ENCODE data around the gene C1orf141.

Gene C1orf141

DNA sequence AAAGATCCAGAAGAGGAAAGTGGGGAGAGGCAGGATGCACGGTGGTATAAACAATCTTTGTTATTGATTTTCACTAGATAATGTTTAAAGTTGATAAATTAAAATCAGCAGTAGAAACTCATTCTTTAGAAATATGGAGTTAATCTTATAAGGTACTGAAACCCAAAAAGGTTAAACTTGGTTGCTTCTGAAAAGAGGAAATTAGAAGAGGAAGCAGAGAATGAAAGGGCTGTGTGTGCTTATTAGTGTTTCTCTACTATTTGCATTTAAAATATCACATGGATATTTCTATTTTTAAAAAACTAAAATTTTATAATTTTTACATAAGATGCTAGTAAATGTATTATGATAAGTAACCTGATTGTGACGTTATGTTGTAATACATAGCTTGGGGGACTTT is 24.4 kb downstream of the C1orf141 start:
- no peak for TF ChIP-seq ZFX (IDR thresholded peaks at IDR 0.05)
- TF ChIP-seq, protein P1, sequence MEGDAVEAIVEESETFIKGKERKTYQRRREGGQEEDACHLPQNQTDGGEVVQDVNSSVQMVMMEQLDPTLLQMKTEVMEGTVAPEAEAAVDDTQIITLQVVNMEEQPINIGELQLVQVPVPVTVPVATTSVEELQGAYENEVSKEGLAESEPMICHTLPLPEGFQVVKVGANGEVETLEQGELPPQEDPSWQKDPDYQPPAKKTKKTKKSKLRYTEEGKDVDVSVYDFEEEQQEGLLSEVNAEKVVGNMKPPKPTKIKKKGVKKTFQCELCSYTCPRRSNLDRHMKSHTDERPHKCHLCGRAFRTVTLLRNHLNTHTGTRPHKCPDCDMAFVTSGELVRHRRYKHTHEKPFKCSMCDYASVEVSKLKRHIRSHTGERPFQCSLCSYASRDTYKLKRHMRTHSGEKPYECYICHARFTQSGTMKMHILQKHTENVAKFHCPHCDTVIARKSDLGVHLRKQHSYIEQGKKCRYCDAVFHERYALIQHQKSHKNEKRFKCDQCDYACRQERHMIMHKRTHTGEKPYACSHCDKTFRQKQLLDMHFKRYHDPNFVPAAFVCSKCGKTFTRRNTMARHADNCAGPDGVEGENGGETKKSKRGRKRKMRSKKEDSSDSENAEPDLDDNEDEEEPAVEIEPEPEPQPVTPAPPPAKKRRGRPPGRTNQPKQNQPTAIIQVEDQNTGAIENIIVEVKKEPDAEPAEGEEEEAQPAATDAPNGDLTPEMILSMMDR (conservative IDR thresholded peaks at IDR 0.05) = no peak
- no peak overlapping the region for H3K27ac ChIP-seq

DNA sequence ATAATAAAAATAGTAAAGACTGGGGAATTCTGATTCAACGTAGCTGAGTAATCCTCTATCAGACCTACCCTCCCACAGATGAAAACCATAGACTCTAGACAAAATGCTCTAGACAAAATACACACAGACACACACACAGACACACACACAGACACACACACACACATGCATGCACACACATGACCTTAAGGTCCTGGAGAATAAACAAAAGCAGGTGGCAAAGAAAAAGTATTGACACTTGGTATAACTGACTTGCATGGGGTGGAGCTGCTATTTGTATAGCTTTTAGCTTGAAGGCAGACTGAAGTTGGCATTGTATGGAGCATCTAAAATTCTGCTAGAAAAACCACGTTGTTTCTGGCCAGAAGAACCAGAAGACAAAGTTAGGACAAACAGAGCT is 29.3 kb downstream of the C1orf141 start:
- TF ChIP-seq, protein P1 (conservative IDR thresholded peaks at IDR 0.05) = no peak
- no peak for TF ChIP-seq ZFX (IDR thresholded peaks at IDR 0.05)
- no peak overlapping the region for H3K27ac ChIP-seq

- TF ChIP-seq ZFX (IDR thresholded peaks at IDR 0.05) = no peak
- TF ChIP-seq, protein P1 (conservative IDR thresholded peaks at IDR 0.05) = no peak
- no peak overlapping the region for H3K27ac ChIP-seq
Observed at GRCh38 chr1:67103548-67103947, 31.2 kb downstream of the C1orf141 start.

GRCh38 chr1:67100833-67101232 is 33.9 kb downstream of the C1orf141 start:
- H3K27ac ChIP-seq = no peak overlapping the region
- TF ChIP-seq, protein P1 (conservative IDR thresholded peaks at IDR 0.05) = no peak

GRCh38 chr1:67097305-67097704 is 37.5 kb downstream of the C1orf141 start:
- no peak for TF ChIP-seq ZFX (IDR thresholded peaks at IDR 0.05)
- TF ChIP-seq, protein P1 (conservative IDR thresholded peaks at IDR 0.05) = no peak
- no peak overlapping the region for H3K27ac ChIP-seq

DNA sequence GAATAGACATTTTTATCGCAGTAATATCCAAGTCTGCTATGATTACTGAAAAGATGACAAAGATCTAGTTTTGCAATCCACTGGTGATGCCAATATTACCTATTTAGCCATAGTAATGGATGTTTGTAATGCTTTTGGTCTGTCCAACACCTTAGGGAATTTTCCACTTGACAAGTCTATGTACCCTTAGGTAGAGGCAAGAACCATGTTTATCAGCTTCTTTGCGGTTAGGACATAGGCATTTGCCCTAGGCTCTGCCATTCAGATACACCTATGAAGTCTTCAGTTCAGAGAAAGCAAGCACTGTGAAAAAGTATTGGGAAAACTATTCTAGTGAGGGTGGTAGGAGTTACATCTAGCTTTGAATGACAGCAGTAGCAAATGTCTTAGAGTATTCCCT is 40.6 kb downstream of the C1orf141 start:
- TF ChIP-seq, protein P1 (conservative IDR thresholded peaks at IDR 0.05) = no peak
- no peak for TF ChIP-seq ZFX (IDR thresholded peaks at IDR 0.05)
- H3K27ac ChIP-seq = no peak overlapping the region

DNA sequence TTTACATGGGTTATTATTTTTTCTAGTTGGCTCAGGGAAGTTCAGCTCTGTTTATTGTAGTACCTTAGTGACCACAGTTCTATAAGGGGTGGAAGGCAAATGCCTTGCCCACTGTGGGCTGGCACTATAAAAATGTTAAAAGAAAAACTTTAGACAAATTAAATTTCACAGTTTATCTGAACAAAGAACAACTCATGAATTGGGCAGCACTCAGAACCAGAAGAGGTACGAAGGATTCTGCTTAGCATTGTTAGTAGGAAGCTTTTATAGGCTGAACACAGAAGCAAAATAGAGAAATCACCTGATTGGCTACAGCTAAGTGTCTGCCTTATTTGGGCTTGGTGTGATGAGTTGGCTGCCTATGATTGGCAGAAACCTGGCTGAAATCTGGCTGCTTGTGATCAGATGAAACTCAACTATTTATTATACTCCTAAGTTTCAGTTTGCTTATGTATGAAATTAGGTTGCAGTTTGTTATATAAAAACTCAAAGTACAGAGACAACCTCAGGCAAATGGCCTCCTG is 45.0 kb downstream of the C1orf141 start:
- TF ChIP-seq, protein P1 (conservative IDR thresholded peaks at IDR 0.05) = no peak
- no peak for TF ChIP-seq ZFX (IDR thresholded peaks at IDR 0.05)
- H3K27ac ChIP-seq = no peak overlapping the region

Measured in C4-2B (cell line).